A204.1 (cell line): ENCODE results near the gene PTGR3.

Experiments
- FAIRE-seq: peaks from 2 replicates; lab custom pipeline; 2012; peaks lifted over from hg19 to GRCh38; lab: Jason Lieb, UNC

PTGR3 gene, protein sequence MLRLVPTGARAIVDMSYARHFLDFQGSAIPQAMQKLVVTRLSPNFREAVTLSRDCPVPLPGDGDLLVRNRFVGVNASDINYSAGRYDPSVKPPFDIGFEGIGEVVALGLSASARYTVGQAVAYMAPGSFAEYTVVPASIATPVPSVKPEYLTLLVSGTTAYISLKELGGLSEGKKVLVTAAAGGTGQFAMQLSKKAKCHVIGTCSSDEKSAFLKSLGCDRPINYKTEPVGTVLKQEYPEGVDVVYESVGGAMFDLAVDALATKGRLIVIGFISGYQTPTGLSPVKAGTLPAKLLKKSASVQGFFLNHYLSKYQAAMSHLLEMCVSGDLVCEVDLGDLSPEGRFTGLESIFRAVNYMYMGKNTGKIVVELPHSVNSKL

DNA sequence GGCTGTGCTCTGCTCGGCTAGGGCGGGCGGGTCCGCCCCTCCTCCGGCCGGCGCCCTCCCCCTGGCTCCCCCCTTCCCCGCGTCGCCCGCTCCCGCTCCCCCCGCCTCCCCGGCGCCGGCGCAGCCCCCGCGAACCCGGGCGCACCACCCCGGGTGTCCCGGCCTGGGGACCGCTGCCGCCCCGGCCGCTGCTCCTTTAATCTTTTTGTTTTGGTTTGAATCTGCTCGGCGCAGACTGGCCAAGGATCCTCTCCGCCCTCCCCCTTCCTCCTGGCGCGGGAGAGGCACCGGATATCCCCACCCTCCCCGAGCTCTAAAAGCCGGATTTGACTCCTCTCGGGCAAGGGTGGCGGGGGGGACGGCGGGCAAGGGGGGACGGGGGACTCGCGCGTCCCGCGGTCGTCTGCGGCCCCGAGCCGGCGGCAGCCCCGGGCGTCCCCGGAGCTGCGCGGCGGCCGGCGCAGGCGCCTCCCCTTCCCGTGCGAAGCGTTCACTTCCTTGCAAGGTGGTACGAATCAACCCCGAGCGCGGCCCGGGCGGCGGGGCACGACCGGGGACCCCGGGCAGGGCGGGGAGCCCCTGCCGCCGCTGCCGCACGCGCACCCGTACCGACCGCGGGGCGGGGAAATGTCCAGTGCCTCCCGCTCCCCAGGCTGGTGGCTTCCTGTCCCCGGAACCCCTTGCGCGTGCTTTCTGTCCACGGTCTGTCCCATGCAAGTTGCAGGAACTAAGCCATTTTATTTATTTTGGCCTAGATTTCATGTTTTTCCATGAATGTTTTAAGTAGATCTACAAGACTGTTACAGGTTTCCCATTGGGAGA is at the start of gene PTGR3:
Gene PTGR3, minus strand, starts transcription at position 11 of the 822 bp plus-strand sequence. CDS start 81 bp downstream, outside the sequence.
- FAIRE-seq = no peak

DNA sequence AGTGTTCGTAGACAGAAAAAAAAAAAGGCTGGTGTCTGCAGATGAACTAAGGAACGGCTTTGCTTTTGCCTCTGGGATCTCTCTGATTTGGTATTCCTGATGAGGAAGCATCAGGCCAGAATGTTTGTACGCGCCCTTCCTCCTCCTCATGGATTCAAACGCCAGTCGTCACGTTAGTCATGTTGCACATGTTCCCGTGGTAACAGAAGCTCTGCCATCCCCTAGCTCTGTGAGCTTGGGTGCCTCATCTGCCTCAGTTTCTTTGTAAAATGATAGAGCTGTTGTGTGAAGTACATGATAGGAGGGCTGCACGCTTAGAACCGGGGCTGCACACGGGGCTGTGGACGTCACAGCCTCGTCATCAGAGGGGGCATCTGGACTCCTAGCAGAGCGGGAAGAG is 48.7 kb upstream of the PTGR3 start:
- no peak for FAIRE-seq

DNA sequence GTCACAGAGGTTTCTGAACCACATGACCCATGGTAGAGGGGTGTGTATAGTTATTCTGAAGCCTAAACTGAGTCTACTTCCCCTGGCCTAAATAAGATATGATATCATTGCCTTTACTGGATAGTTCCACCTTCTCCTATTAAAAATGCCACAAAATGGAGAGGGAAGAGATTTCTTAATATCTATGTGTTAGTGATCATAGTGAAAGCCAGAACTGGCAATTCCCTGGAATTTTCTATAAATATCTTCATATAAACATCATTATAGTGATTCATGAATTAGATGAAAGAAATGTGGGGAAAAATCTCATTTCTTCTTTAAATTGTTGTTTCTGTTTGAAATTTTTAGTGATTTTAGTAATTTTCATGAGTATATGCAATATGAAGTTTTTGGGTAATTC is 47.4 kb upstream of the PTGR3 start:
- FAIRE-seq = no peak

DNA sequence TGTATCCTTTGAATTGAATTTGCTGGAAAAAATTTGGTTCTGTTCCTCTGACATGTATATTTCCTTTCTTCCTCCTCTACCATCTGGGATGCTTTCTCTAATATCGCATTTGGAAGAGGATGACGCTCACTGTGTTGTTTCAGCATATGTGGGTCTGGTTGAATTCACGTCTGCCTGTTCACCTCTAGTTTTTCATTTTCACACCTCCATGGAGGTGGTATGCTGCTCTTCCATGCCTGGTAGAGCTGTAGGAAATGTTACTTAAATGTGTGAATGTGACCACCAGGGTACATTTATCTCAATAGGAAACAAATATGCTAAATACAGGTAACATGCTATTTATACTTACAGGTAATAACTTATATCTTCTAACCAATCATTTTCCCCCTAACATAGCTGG is 46.2 kb upstream of the PTGR3 start:
- no peak for FAIRE-seq

DNA sequence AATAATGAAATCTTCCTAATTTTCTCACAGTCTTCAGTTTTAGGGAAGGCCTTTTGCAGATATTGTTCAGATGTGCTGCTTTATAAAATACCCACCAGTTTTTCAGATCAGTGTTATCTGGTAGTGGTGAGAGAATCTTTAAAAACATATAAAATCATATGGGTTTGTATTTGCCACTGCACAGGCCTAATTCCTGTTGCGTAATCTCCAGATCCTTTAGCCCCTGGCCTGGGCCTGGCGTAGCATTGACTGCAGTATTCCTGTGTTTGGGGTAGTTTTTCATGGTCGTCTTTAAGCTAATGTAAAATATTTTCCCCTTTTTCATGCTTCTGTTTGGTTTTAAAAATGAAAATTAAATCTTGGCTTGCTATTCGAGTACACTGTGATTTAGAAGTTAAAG is 44.8 kb upstream of the PTGR3 start:
- FAIRE-seq = no peak

DNA sequence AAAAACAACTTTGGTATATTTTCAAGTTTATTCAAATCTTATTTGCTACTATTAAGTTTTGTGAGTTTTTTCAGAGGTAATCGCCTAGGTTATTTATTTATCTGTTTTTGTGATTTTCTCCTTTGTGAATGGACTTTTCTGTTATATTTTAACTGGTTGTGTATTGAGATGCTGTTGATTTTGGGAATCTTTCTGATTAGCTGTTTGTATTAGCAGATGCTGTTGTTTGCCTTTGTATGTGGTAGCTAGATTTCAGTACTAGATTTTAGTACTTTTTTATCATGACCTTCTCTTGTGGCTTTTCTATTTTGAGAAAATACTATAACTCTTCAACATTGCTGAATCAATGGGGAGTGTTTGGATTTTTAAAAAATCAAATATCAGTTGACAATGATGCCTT is 44.1 kb upstream of the PTGR3 start:
- peak; percentile 9 for FAIRE-seq

DNA sequence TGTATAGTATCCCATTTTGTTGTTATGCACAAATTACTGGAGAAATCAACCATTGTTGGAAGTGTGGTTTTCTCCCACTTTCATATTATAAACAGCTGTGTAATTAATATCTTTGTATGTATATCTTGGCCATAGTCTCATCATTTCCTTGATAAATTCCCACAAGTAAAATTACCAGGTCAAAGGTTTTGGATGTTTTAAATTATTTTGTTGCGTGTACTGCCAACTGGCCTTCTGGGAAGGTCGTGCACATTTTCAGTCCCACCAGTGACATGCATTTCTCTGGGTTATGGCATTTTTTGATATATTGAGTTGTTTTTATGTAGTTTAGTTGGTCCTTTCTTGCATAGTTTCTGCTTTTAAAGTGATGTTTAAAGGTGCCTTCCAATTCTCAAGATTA is 43.2 kb upstream of the PTGR3 start:
- FAIRE-seq = no peak

DNA sequence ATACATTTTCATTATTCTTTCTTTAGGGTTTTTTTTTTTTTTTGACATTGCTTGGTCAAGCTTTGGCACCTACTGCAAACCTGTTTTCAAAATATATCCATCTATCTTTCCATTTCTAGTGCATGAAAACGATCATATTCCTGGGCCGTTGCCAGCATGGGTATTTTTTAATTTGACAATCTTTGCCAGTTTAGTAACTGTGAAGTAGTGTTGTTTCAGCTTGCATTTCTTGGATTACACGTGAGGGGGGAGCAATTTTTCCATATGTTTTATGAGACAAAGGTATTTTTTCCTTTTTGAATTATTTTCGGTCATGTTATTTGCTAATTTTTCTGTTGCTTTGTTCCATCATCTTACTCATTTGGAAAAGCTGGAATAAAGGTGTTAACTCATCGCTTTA is 42.5 kb upstream of the PTGR3 start:
- no peak for FAIRE-seq

DNA sequence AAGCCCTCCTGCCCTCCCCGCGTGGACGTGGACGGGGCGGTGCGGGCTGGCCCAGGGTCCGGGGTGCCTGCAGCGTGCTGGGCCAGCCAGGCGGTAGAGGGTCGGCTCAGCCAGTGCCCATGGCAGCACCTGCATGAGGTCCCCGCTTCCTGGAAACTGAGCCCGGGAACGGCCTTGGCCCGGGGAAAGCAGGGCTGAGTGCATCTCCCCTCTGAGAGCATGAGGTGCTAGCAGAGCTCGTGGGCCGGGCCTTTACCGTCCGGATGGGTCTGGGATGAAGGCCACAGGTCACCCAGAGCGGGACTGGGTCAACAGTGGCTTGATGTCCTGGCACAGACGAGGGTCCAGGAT is 41.5 kb upstream of the PTGR3 start:
- no peak for FAIRE-seq

DNA sequence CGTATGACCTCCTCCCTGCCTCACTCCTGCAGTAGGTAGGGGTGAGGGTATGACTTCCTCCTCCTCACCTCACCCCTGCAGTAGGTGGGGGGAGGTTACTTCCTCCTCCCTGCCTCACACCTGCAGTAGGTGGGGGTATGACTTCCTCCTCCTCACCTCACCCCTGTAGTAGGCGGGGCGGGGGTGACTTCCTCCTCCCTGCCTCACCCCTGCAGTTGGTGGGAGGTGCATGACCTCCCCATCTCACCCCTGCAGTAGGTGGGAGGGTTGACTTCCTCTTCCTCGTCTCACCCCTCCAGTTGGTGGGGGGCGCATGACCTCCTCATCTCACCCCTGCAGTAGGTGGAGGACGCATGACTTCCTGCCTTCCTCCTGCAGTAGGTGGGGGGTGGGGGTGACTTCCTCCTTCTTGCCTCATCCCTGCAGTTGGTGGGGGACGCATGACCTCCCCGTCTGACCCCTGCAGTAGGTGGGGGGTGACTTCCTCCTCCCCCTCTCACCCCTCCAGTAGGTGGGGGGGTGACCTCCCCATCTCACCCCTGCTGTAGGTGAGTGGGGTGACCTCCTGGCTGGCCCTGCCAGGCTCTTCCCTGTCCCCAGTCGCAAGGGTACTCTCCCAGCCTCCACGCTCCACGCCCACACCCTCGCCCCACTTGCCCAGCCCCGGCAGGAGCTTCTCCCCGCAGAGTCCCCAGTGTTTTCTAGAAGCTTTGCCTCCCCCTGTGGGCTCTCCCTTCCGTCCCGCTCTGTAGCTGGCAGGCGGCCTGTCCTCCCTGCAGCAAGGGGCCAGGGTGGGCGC is 40.9 kb upstream of the PTGR3 start:
- FAIRE-seq = no peak

DNA sequence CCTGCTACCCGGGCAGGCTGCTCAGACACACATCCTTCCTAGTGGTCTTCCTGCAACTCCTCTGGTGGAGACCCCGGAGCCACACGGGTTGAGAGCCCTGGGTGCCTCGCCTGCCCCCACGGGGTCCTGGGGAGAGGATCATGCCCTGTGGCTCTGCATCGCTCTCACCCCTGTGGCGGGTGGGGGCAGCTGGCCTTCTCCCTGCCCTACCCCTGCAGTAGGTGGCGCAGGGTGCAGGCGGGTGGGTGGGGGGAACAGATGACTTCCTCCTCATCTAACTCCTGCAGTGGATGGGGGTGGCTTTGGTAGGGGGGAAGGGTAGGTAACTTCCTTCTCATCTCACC is 40.2 kb upstream of the PTGR3 start:
- no peak for FAIRE-seq

DNA sequence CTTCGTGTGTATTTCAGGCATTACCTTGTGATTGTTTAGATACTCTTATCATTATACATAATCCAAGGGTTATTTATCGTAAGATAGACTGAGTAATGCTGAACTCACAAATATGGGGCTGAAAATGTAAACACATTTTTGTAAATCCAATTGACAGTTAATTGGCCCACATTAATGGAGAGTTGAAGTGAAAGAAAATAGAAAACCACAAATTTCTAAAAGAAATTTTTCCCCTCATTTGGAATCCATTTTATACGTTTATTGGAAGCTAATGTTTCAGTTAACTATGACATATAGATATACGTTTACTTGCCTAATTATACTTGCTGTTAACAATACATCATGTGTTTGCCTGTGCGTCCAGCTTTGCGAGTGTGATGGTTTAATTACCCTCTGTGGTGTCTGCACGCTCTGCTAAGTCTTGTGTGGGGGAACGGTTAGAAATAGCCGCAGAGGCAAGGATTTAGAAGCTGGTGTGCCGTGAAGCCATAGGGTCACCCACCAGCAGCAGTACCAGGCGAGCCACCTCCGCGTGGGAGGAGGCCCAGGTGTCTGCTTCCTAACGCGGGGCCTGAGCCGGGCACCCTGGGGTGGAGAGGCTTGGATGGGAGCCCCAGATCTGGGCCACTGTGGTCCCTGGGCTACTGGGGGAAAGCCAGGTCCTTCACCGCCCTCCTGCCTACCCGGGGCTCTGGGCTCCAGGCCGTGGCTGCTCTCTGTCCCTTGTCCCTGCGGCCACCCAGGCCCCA is 39.7 kb upstream of the PTGR3 start:
- FAIRE-seq = no peak

DNA sequence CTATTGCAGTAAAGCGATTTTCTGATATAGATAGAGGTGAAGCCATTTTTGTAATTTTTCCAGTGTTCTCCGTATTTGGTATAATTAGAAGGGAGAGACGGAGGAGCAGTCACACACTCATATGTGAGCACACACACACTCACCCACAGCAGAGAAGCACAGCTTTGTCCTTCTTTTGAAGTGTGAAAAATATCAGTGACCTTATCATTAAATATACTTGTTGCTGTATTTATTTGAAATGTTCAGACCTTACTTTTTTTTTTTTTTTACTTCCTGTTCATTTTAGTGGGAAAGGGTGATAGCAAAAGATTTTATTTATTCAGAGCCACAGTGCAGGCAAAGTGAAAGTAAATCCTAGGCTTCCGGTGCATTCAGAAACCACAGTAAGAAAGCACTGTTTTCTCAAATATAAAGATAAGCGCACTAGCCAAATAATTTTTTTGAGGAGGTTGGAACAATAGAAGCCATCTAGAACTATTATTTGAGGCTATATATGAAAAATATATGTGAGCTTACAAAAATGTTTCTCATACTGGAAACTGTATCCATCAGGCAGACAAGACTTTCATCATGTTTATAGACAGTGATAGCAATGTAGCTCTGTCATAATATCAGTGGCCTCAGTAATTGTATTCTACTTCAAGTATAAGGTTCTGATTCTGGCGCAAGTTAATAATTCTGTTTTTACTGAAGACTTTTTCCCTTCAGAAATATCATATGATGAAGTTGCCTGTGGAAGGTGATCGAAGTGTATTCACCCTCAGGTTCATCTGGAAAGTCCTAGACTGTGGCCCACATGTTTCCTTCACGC is 38.9 kb upstream of the PTGR3 start:
- FAIRE-seq = peak; percentile 85

DNA sequence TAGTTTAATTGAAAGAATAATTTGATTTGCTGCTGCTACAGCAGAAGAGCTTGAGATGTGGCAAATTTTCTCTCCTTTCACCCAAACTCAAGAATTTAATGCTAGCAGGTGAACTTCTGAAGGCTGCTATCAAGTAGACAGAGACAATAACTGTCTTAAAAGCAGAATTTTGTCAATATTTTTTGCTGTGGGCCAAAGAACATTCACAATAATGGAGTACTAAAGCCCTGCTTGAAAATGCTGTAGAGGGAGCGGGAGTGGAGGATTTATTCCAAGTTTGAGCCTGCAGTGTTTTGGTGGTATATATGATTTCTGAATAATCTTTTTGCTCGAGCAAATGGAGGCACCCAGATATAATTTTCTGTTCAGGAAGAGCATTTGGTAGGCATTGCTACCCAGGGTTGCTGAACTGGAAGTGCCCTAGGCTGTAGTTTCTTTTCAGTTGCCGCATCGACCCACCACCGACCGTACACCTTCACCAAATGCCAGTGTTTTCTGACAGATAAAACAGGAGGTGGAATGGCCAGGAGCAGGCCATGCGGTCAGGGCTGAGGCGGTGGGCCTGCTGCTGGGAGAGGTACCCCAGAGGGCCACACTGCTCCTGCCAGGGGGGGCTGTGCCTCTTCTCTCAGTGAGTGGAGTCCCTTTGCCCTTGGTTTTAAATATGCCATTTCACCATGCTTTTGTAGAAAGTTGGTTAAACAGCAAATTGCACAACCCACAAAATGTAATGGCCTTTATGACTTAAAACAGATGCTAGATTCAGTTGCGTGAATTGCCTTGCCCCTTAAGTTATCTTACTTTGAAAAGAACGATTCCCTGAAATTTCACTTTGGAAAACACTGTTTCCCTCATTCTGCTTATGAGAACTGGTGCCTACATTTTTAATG is 38.0 kb upstream of the PTGR3 start:
- no peak for FAIRE-seq

DNA sequence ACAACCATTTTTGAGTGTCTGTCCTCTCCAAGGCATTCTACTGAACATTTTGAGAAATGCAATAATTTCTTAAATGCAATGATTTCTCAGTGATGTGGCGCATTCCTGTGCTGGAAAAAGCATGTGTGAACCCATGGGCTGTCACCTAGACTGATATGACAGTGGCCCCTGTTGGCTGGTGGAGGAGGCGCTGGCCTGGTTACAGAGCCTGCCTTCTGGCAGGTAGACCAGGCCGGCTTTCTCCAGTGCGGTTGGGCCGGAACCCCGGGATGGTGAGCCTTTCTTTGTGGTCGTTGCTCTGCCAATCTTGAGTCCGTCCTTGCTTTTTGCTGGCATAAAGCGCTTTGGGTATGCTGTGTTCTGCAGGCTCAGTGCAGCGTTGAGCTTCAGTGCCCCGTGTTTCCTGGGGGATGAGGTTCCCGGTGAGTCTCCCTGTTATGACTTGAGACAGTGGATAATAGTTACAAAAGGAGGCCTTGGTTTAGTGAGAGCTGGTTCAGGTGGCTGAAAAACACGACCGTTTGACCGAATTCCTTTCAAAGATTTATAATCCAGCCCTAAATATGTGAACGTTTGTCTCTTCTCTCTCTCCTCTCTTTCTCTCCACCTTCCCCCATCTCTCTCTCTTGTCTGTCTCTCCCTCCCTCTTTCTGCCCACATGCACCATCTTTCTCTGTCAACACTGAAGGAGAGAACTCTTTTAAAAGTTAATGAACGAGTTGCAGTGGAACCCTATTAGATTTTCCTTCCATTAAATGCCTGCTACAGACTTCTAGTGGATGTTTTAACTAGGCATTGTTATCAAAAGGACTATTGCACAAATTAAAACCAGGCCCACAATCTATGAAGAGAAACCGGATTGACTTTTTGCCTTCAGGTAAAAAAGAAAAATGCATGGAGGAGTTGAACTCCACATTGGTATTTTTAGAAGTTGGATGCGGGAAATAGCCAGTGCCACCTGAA is 35.7 kb upstream of the PTGR3 start:
- FAIRE-seq = no peak

DNA sequence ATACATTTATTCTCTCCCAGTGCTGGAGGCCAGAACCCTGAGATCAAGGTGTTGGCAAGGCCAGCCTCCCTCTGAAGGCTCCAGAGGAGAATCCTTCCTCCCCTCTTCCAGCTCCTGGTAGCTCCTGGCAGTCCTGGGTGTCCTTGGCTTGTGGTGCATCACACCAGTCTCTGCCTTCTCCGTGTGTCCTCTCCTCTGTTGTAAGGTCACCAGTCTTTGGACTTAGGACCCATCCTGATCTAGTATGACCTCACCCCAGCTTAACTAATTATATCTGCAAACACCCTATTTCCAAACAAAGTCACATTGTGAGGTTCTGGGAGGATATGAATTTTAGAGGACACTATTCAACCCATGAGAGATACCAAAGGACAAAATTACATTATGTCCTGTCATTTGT is 32.8 kb upstream of the PTGR3 start:
- FAIRE-seq = no peak

DNA sequence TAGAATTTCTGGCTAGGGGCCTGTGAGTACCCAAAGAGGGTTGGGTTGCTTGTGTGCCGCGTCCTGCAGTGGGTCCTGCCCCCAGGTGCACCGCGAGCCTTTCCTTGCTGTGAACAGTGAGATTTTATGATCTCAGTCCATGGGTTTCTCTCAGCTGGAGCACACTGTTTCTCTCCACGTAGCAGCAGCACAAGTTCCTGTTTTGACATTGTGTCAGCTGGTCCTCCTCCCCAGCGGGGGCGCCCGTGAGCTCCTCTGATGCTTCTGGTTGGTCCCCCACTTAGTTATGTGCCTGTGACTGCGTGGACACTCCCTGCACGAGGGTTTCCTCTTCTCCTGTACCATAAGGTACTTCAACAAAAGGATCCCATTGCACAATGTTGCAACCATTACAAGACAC is 31.5 kb upstream of the PTGR3 start:
- FAIRE-seq = no peak

DNA sequence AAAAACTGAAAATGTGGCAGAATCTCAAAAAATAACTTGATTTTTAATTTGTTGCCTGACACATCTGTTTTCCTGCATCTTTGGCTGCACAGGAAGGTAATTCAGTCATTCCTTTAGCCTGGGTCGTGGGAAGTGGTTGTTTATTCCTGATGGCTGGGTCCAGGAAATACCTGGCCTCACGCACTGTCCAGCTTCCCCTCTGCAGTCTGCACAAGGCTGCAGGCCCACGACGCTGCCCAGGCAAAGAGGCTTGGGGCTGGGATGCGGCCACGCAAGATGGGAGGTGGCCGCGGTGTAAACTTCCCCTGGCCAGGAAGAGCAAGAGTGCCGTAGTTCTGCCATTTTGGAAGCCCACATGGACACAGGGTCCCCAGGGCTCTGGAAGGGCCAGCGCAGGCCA is 29.8 kb upstream of the PTGR3 start:
- FAIRE-seq = no peak

DNA sequence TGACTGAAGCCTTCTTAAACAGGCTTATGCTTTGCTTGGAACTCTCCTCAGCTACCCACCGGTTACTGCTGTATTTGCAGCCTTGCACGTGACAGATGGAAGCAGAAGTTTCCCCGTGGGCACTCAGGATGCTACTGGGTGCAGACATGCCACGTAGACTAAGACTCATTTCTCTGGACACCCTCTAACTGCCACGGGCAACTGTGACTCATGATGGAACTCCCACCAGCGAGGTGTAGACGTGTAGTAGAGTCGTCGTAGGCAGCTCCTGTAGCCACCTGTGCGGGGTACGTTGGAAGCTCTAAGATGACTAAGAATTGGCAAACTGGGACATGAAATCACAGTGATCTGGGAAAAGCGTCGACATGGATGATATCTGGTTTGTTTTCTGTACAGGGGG is 29.2 kb upstream of the PTGR3 start:
- no peak for FAIRE-seq
